ENCODE data around the gene SLC43A2.

Gene SLC43A2

GRCh38 chr17:1634841-1635650 is 6.4 kb upstream of the SLC43A2 start:
- Mint-ChIP-seq H3K36me3 (no peaks in the 10 kb centered on the region), H3K4me3 (no peak overlapping the region)

GRCh38 chr17:1630662-1631061 is 2.0 kb upstream of the SLC43A2 start:
- H3K27ac Mint-ChIP-seq: no peak overlapping the region
- peak overlapping the region; percentile 84 for H3K4me3 Mint-ChIP-seq

More at GRCh38 chr17:1634841-1635650, 6.4 kb upstream of the SLC43A2 start:
- H3K4me1 Mint-ChIP-seq: peaks cover 4% of the 10 kb centered on the region
- H3K9me3 Mint-ChIP-seq: no peaks in the 10 kb centered on the region
- H3K27me3 Mint-ChIP-seq: no peaks in the 10 kb centered on the region
- H3K27ac Mint-ChIP-seq: no peak overlapping the region

GRCh38 chr17:1629504-1630310 is 1.1 kb upstream of the SLC43A2 start:
- H3K4me3 Mint-ChIP-seq: peak overlapping the region; percentile 84
- H3K36me3 Mint-ChIP-seq: no peaks in the 10 kb centered on the region
- H3K9me3 Mint-ChIP-seq: no peaks in the 10 kb centered on the region
- H3K27me3 Mint-ChIP-seq: no peaks in the 10 kb centered on the region
- peaks cover 21% of the 10 kb centered on the region for H3K4me1 Mint-ChIP-seq
- peak overlapping the region; percentile 73 for H3K27ac Mint-ChIP-seq

More at GRCh38 chr17:1630662-1631061, 2.0 kb upstream of the SLC43A2 start:
- H3K4me1 Mint-ChIP-seq: peaks cover 21% of the 10 kb centered on the region
- no peaks in the 10 kb centered on the region for H3K36me3 Mint-ChIP-seq
- H3K27me3 Mint-ChIP-seq: no peaks in the 10 kb centered on the region
- no peaks in the 10 kb centered on the region for H3K9me3 Mint-ChIP-seq

GRCh38 chr17:1628856-1629503 is 346 bp upstream of the SLC43A2 start:
- Mint-ChIP-seq H3K9me3 (no peaks in the 10 kb centered on the region), H3K36me3 (no peaks in the 10 kb centered on the region), H3K4me3 (peak overlapping the region; percentile 94), H3K27ac (peak overlapping the region; percentile 93), H3K4me1 (peaks cover 21% of the 10 kb centered on the region), H3K27me3 (no peaks in the 10 kb centered on the region)

GRCh38 chr17:1627182-1627981 is 1.3 kb downstream of the SLC43A2 start:
- H3K4me1 Mint-ChIP-seq: peaks cover 21% of the 10 kb centered on the region
- H3K4me3 Mint-ChIP-seq: peak overlapping the region; percentile 81
- no peaks in the 10 kb centered on the region for H3K27me3 Mint-ChIP-seq
- H3K9me3 Mint-ChIP-seq: no peaks in the 10 kb centered on the region
- H3K36me3 Mint-ChIP-seq: no peaks in the 10 kb centered on the region
- H3K27ac Mint-ChIP-seq: no peak overlapping the region

GRCh38 chr17:1626333-1626732 is 2.3 kb downstream of the SLC43A2 start:
- Mint-ChIP-seq H3K27me3 (no peaks in the 10 kb centered on the region), H3K27ac (no peak overlapping the region), H3K4me1 (peaks cover 21% of the 10 kb centered on the region), H3K4me3 (no peak overlapping the region), H3K9me3 (no peaks in the 10 kb centered on the region), H3K36me3 (no peaks in the 10 kb centered on the region)

GRCh38 chr17:1625581-1625980 is 3.1 kb downstream of the SLC43A2 start:
- Mint-ChIP-seq H3K36me3 (no peaks in the 10 kb centered on the region), H3K27ac (no peak overlapping the region), H3K4me3 (no peak overlapping the region), H3K27me3 (no peaks in the 10 kb centered on the region), H3K9me3 (no peaks in the 10 kb centered on the region), H3K4me1 (peaks cover 21% of the 10 kb centered on the region)

- Mint-ChIP-seq H3K36me3 (no peaks in the 10 kb centered on the region), H3K4me3 (no peak overlapping the region), H3K27ac (no peak overlapping the region), H3K27me3 (no peaks in the 10 kb centered on the region), H3K9me3 (no peaks in the 10 kb centered on the region), H3K4me1 (peaks cover 17% of the 10 kb centered on the region)
Measured at GRCh38 chr17:1625053-1625452, 3.6 kb downstream of the SLC43A2 start.

GRCh38 chr17:1624650-1625049 is 4.0 kb downstream of the SLC43A2 start:
- Mint-ChIP-seq H3K36me3 (no peaks in the 10 kb centered on the region), H3K27me3 (no peaks in the 10 kb centered on the region), H3K4me3 (no peak overlapping the region), H3K9me3 (no peaks in the 10 kb centered on the region), H3K27ac (no peak overlapping the region), H3K4me1 (peaks cover 16% of the 10 kb centered on the region)

- Mint-ChIP-seq H3K4me3 (no peak overlapping the region), H3K27me3 (no peaks in the 10 kb centered on the region), H3K36me3 (no peaks in the 10 kb centered on the region), H3K27ac (no peak overlapping the region), H3K4me1 (peaks cover 16% of the 10 kb centered on the region), H3K9me3 (no peaks in the 10 kb centered on the region)
Measured at GRCh38 chr17:1623057-1623630, 5.5 kb downstream of the SLC43A2 start.

GRCh38 chr17:1621273-1621954 is 7.2 kb downstream of the SLC43A2 start:
- H3K27me3 Mint-ChIP-seq: no peaks in the 10 kb centered on the region
- H3K4me3 Mint-ChIP-seq: no peak overlapping the region
- no peaks in the 10 kb centered on the region for H3K36me3 Mint-ChIP-seq
- no peak overlapping the region for H3K27ac Mint-ChIP-seq
- H3K9me3 Mint-ChIP-seq: no peaks in the 10 kb centered on the region
- peaks cover 6% of the 10 kb centered on the region for H3K4me1 Mint-ChIP-seq

- Mint-ChIP-seq H3K27me3 (no peaks in the 10 kb centered on the region), H3K9me3 (no peaks in the 10 kb centered on the region), H3K36me3 (no peaks in the 10 kb centered on the region), H3K4me1 (no peaks in the 10 kb centered on the region), H3K27ac (no peak overlapping the region), H3K4me3 (no peak overlapping the region)
Measured at GRCh38 chr17:1620486-1620885, 8.1 kb downstream of the SLC43A2 start.

GRCh38 chr17:1617620-1618174 is 10.9 kb downstream of the SLC43A2 start:
- Mint-ChIP-seq H3K4me1 (no peaks in the 10 kb centered on the region), H3K27ac (no peak overlapping the region), H3K36me3 (no peaks in the 10 kb centered on the region), H3K9me3 (no peaks in the 10 kb centered on the region), H3K27me3 (no peaks in the 10 kb centered on the region), H3K4me3 (no peak overlapping the region)

GRCh38 chr17:1616101-1616500 is 12.5 kb downstream of the SLC43A2 start:
- Mint-ChIP-seq H3K4me1 (no peaks in the 10 kb centered on the region), H3K9me3 (no peaks in the 10 kb centered on the region), H3K4me3 (no peak overlapping the region), H3K36me3 (no peaks in the 10 kb centered on the region), H3K27ac (no peak overlapping the region), H3K27me3 (no peaks in the 10 kb centered on the region)
